Neuronal stem cell (in vitro differentiated cells): Measurements from ENCODE around the gene LRMDA.

ENCODE experiments used
- DNase-seq: peaks from one replicate; pipeline ENCODE4 v3.0.0-alpha.2; 2013; ENCODE audit warnings: low spot score
- H2AFZ ChIP-seq: one replicate; pipeline ENCODE4 v1.6.1; 2013; ENCODE audit warnings: mild to moderate bottlenecking, low read length, inconsistent platforms
- H2AK5ac ChIP-seq: 2 replicates; pipeline ENCODE4 v1.6.1; 2013; ENCODE audit warnings: low read depth, mild to moderate bottlenecking, inconsistent platforms, low read length, moderate library complexity, mixed read lengths
- H2BK120ac ChIP-seq: 2 replicates; pipeline ENCODE4 v1.6.1; 2013; ENCODE audit warnings: low read depth, mild to moderate bottlenecking, inconsistent platforms, low read length, moderate library complexity, mixed read lengths
- H2BK12ac ChIP-seq: one replicate; pipeline ENCODE4 v1.6.1; 2013; ENCODE audit warnings: low read length, inconsistent platforms
- H2BK15ac ChIP-seq: 2 replicates; pipeline ENCODE4 v1.6.1; 2013; ENCODE audit warnings: mild to moderate bottlenecking, low read length, inconsistent platforms, mixed read lengths
- H2BK5ac ChIP-seq: one replicate; pipeline ENCODE4 v1.6.1; 2013; ENCODE audit warnings: inconsistent platforms, mild to moderate bottlenecking, low read length, moderate library complexity
- H3K14ac ChIP-seq: one replicate; pipeline ENCODE4 v1.6.1; 2013; ENCODE audit warnings: low read length, inconsistent platforms
- H3K18ac ChIP-seq: 2 replicates; pipeline ENCODE4 v1.6.1; 2013; ENCODE audit warnings: low read length, inconsistent platforms
- H3K23ac ChIP-seq: 2 replicates; pipeline ENCODE4 v1.6.1; 2013; ENCODE audit warnings: low read depth, mild to moderate bottlenecking, mixed read lengths, low read length, inconsistent platforms; ENCODE audit not compliant: poor library complexity
- H3K27ac ChIP-seq: replicated peaks from 3 replicates; pipeline ENCODE4 v1.5.1; 2013; ENCODE audit warnings: low read length, inconsistent platforms
- H3K27me3 ChIP-seq, 3 experiments: 2 replicates each; pipeline ENCODE4 v1.6.1; 2013; ENCODE audit warnings: low read length in 3 of 3, mild to moderate bottlenecking in 2 of 3, inconsistent platforms in 1 of 3, low read depth in 1 of 3, mixed read lengths in 1 of 3, moderate library complexity in 1 of 3; ENCODE audit not compliant: control insufficient read depth in 3 of 3, insufficient read depth in 3 of 3
- H3K36me3 ChIP-seq, 2 donors: replicated peaks in 1 of 2; 2 replicates each; pipeline ENCODE4 v1.6.1; 2013; ENCODE audit warnings: low read length in 2 of 2; ENCODE audit not compliant: control insufficient read depth in 2 of 2, insufficient read depth in 2 of 2
- H3K4ac ChIP-seq: 2 replicates; pipeline ENCODE4 v1.6.1; 2013; ENCODE audit warnings: inconsistent platforms, mild to moderate bottlenecking, low read length, moderate library complexity
- H3K4me1 ChIP-seq, 2 donors: 1 replicate in 1 of 2; 2 replicates in 1 of 2; pipeline ENCODE4 v1.6.1; 2013; ENCODE audit warnings: low read length in 2 of 2, low read depth in 1 of 2; ENCODE audit not compliant: control insufficient read depth in 2 of 2, insufficient read depth in 1 of 2
- H3K4me2 ChIP-seq: one replicate; pipeline ENCODE4 v1.6.1; 2013; ENCODE audit warnings: mild to moderate bottlenecking, low read length, inconsistent platforms; ENCODE audit not compliant: insufficient read depth, poor library complexity, severe bottlenecking
- H3K4me3 ChIP-seq, 2 donors: 2 replicates each; pipeline ENCODE4 v1.5.1; 2013; ENCODE audit warnings: low read length in 2 of 2, mild to moderate bottlenecking in 2 of 2, inconsistent platforms in 1 of 2, moderate library complexity in 1 of 2
- H3K79me1 ChIP-seq: one replicate; pipeline ENCODE4 v1.6.1; 2013; ENCODE audit warnings: low read depth, mild to moderate bottlenecking, inconsistent platforms, low read length, moderate library complexity
- H3K9ac ChIP-seq: one replicate; pipeline ENCODE4 v1.6.1; 2013; ENCODE audit warnings: mild to moderate bottlenecking, low read depth, low read length, inconsistent platforms; ENCODE audit not compliant: poor library complexity
- H3K9me3 ChIP-seq, 2 donors: replicated peaks in 1 of 2; 2 replicates each; pipeline versions ENCODE3 to v1.6.1; 2013; ENCODE audit warnings: low read length in 2 of 2, mild to moderate bottlenecking in 2 of 2, inconsistent platforms in 1 of 2, low read depth in 1 of 2, mixed read lengths in 1 of 2, moderate library complexity in 1 of 2; ENCODE audit not compliant: control insufficient read depth in 2 of 2, insufficient read depth in 1 of 2
- H4K8ac ChIP-seq: one replicate; pipeline ENCODE4 v1.6.1; 2013; ENCODE audit warnings: low read depth, mild to moderate bottlenecking, inconsistent platforms, low read length, moderate library complexity
- H4K91ac ChIP-seq: one replicate; pipeline ENCODE4 v1.6.1; 2013; ENCODE audit warnings: low read length, low read depth, mild to moderate bottlenecking, inconsistent platforms; ENCODE audit not compliant: poor library complexity
- WGBS, 2 donors: extraction: QIAGEN DNeasy Blood & Tissue Kit; methylation state at CpG; one replicate each; pipeline ENCODE4 v1.1.7; 2013; ENCODE audit warnings: missing lambda C conversion rate in 2 of 2, mixed read lengths in 1 of 2; ENCODE audit not compliant: insufficient read length in 2 of 2, insufficient replicate concordance in 1 of 2; ENCODE audit errors: extremely low coverage in 2 of 2; 5-methylcytosine and 5-hydroxymethylcytosine counted together

Gene LRMDA

DNA sequence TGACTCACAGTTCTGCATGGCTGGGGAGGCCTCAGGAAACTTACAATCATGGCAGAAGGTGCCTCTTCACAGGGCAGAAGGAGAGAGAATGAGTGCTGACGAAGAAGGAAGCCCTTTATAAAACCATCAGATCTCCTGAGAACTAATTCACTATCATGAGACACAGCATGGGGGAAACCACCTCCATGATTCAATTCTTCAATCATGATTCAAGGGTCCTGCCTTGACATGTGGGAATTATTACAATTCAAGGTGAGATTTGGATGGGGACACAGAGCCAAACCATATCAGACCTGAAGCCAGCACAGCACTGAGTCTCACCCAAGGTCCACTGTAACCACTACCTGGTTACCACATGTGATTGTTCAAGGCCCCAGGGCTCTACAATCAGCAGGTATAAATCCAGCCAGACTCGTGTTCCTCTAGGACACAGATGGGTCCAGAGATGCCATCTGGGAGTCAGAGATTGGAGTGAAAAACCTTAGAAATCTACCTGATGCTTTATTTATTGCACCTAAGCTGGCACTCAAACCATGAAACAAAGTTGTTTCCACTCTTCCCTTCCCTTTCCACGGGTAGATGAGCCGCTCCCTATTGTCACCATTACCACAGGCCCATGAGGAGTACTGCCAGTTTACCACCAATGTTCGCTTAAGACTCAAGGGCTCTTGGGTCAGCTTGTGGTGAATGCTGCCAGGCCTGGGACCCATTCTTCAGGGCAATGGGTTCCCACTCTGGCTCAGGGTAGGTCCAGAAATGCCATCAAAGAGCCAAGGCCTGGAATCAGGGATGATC, 1061.5 kb downstream of the LRMDA start:
- no peaks in the 10 kb centered on the region for H3K4me1 ChIP-seq
- no peak overlapping the region for H3K27ac ChIP-seq
- no peak overlapping the region for H3K4me2 ChIP-seq
- DNase-seq, result no peak
- H2AFZ ChIP-seq, result no peak overlapping the region
- H3K79me1 ChIP-seq, result no peaks in the 10 kb centered on the region
- no peaks in the 10 kb centered on the region for H3K36me3 ChIP-seq
- H2AK5ac ChIP-seq, result no peak overlapping the region
- H3K9me3 ChIP-seq, result peaks cover 0 to 2% of the 10 kb centered on the region in 2 donors
- WGBS, 2 donors, result no CpG with 5 or more reads among the region's 5 CpGs
- H3K18ac ChIP-seq, result no peak overlapping the region
- H2BK120ac ChIP-seq, result no peak overlapping the region
- H3K9ac ChIP-seq, result no peak overlapping the region
- H3K27me3 ChIP-seq, result no peaks in the 10 kb centered on the region
- H4K8ac ChIP-seq, result no peak overlapping the region
- H2BK5ac ChIP-seq, result no peak overlapping the region
- H3K23ac ChIP-seq, result no peak overlapping the region
- H4K91ac ChIP-seq, result no peak overlapping the region
- no peak overlapping the region for H3K4ac ChIP-seq
- H3K14ac ChIP-seq, result no peak overlapping the region
- H3K4me3 ChIP-seq, result no peak overlapping the region
- H2BK15ac ChIP-seq, result no peak overlapping the region
- H2BK12ac ChIP-seq, result no peak overlapping the region

DNA sequence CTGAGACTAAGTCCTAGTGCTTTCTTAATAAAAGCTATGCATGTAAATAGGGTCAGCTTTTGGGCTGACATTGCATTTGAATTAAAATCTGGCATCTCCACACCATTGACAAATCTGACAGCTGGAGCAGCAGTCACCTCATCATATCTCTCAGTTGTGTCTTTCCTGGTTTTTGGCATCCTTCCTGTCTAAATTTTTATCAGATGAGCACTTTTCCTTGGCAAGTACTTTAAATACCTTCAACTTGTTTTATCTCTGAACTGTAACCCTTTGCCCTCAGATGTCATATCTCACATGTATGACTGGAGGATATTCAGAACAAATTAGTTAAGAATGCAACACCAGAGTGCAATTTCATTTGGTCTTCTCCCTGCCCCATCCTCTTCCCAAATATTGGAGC, 1066.2 kb downstream of the LRMDA start:
- DNase-seq, result no peak
- no peak overlapping the region for H2BK15ac ChIP-seq
- H3K4me3 ChIP-seq, result no peak overlapping the region
- H3K79me1 ChIP-seq, result no peaks in the 10 kb centered on the region
- no peak overlapping the region for H3K23ac ChIP-seq
- H3K4me2 ChIP-seq, result no peak overlapping the region
- H2AK5ac ChIP-seq, result no peak overlapping the region
- no peak overlapping the region for H4K8ac ChIP-seq
- H3K36me3 ChIP-seq, result no peaks in the 10 kb centered on the region
- peaks cover 0 to 2% of the 10 kb centered on the region in 2 donors for H3K9me3 ChIP-seq
- H4K91ac ChIP-seq, result no peak overlapping the region
- no peak overlapping the region for H2BK120ac ChIP-seq
- no peak overlapping the region for H3K18ac ChIP-seq
- H3K4ac ChIP-seq, result no peak overlapping the region
- H3K9ac ChIP-seq, result no peak overlapping the region
- no peaks in the 10 kb centered on the region for H3K27me3 ChIP-seq
- no peak overlapping the region for H3K27ac ChIP-seq
- no peaks in the 10 kb centered on the region for H3K4me1 ChIP-seq
- H2AFZ ChIP-seq, result no peak overlapping the region
- H2BK5ac ChIP-seq, result no peak overlapping the region
- H2BK12ac ChIP-seq, result no peak overlapping the region
- no peak overlapping the region for H3K14ac ChIP-seq

GRCh38 chr10:76504823-76505222, 1073.4 kb downstream of the LRMDA start:
- Histone ChIP-seq H3K4me1 (no peaks in the 10 kb centered on the region), H2BK12ac (no peak overlapping the region), H3K9ac (no peak overlapping the region), H2BK15ac (no peak overlapping the region), H2BK5ac (no peak overlapping the region), H3K36me3 (no peaks in the 10 kb centered on the region), H3K4me3 (no peak overlapping the region), H3K4me2 (no peak overlapping the region), H3K4ac (no peak overlapping the region), H4K8ac (no peak overlapping the region), H2AFZ (no peak overlapping the region), H3K79me1 (no peaks in the 10 kb centered on the region), H3K18ac (no peak overlapping the region), H2BK120ac (no peak overlapping the region), H3K9me3 (no peaks in the 10 kb centered on the region), H2AK5ac (no peak overlapping the region), H3K23ac (no peak overlapping the region), H3K14ac (no peak overlapping the region), H3K27ac (no peak overlapping the region), H3K27me3 (no peaks in the 10 kb centered on the region), H4K91ac (no peak overlapping the region)
- no peak for DNase-seq
- no CpG with 5 or more reads among the region's 1 CpG for WGBS, 2 donors

DNA sequence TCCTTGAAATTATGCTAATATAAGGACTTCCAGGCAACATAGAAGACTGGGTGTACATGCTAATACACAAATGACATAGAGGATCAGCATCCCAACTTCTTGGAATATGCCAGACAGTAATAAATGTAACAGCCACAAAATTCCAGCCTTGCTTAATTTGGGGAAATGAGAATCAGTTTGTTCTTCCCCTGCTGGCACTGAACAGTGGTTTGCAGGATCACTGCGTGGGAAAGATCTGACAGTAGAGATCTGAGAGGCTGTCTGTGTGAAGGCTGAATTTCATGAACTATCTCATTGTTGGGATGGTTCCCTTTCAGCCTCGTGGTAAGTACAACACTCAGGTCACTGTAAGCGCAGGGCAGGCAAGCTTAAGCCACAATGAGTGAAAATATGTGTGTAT, 1078.0 kb downstream of the LRMDA start:
- no peaks in the 10 kb centered on the region for H3K36me3 ChIP-seq
- H4K91ac ChIP-seq, result no peak overlapping the region
- H3K23ac ChIP-seq, result no peak overlapping the region
- no peak overlapping the region for H3K14ac ChIP-seq
- no peak overlapping the region for H3K4me3 ChIP-seq
- H2AK5ac ChIP-seq, result no peak overlapping the region
- H4K8ac ChIP-seq, result no peak overlapping the region
- H3K9me3 ChIP-seq, result no peaks in the 10 kb centered on the region
- H2AFZ ChIP-seq, result no peak overlapping the region
- H2BK12ac ChIP-seq, result no peak overlapping the region
- no peak overlapping the region for H3K4ac ChIP-seq
- H2BK15ac ChIP-seq, result no peak overlapping the region
- H3K27ac ChIP-seq, result no peak overlapping the region
- no peak overlapping the region for H2BK5ac ChIP-seq
- no peaks in the 10 kb centered on the region for H3K27me3 ChIP-seq
- no peak for DNase-seq
- H3K9ac ChIP-seq, result no peak overlapping the region
- H2BK120ac ChIP-seq, result no peak overlapping the region
- H3K4me1 ChIP-seq, result no peaks in the 10 kb centered on the region
- no peak overlapping the region for H3K4me2 ChIP-seq
- WGBS, 2 donors, result no CpG with 5 or more reads among the region's 3 CpGs
- no peaks in the 10 kb centered on the region for H3K79me1 ChIP-seq
- no peak overlapping the region for H3K18ac ChIP-seq
